ENCODE results near the gene HSF2BP.
"Not testable (repeated sequence)": the region's sequence is repeated elsewhere in the genome, so short reads cannot be mapped to it uniquely, and the experiment has no call there.

The HSF2BP gene

GRCh38 chr21:43596616-43597015 lies 62.7 kb downstream of the HSF2BP start:
- no peak for DNase-seq

GRCh38 chr21:43595769-43596168 lies 63.5 kb downstream of the HSF2BP start:
- not testable (repeated sequence) for DNase-seq

- DNase-seq: no peak
These were observed 66.2 kb downstream of the HSF2BP start for GRCh38 chr21:43593078-43593477.

GRCh38 chr21:43591571-43591970 lies 67.7 kb downstream of the HSF2BP start:
- DNase-seq: no peak

- DNase-seq: no peak
These were observed 69.1 kb downstream of the HSF2BP start for GRCh38 chr21:43590194-43590593.

- no peak for DNase-seq
These were observed 70.3 kb downstream of the HSF2BP start for GRCh38 chr21:43588957-43589356.

- DNase-seq: peak; percentile 94
These were observed 73.3 kb downstream of the HSF2BP start for GRCh38 chr21:43585924-43586413.

GRCh38 chr21:43585514-43585913 lies 73.8 kb downstream of the HSF2BP start:
- no peak for DNase-seq

GRCh38 chr21:43581453-43581852 lies 77.8 kb downstream of the HSF2BP start:
- no peak for DNase-seq

GRCh38 chr21:43578677-43579303 lies 80.5 kb downstream of the HSF2BP start:
- no peak for DNase-seq

- no peak for DNase-seq
These were observed 83.8 kb downstream of the HSF2BP start for GRCh38 chr21:43575473-43575844.

- DNase-seq: no peak
These were observed 84.4 kb downstream of the HSF2BP start for GRCh38 chr21:43574741-43575472.

GRCh38 chr21:43573921-43574320 lies 85.4 kb downstream of the HSF2BP start:
- no peak for DNase-seq

GRCh38 chr21:43572446-43572845 lies 86.8 kb downstream of the HSF2BP start:
- DNase-seq: no peak

- DNase-seq: no peak
These were observed 87.3 kb downstream of the HSF2BP start for GRCh38 chr21:43571976-43572375.

GRCh38 chr21:43570195-43570594 lies 89.1 kb downstream of the HSF2BP start:
- DNase-seq: not testable (repeated sequence)

GRCh38 chr21:43562451-43562850 lies 96.8 kb downstream of the HSF2BP start:
- not testable (repeated sequence) for DNase-seq

- DNase-seq: not testable (repeated sequence)
These were observed 118.7 kb downstream of the HSF2BP start for GRCh38 chr21:43540561-43540960.

GRCh38 chr21:43522495-43523131 lies 136.7 kb downstream of the HSF2BP start:
- not testable (repeated sequence) for DNase-seq

GRCh38 chr21:43517701-43518100 lies 141.6 kb downstream of the HSF2BP start:
- not testable (repeated sequence) for DNase-seq

GRCh38 chr21:43516860-43517627 lies 142.2 kb downstream of the HSF2BP start:
- not testable (repeated sequence) for DNase-seq

GRCh38 chr21:43516295-43516847 lies 142.9 kb downstream of the HSF2BP start:
- not testable (repeated sequence) for DNase-seq

GRCh38 chr21:43514834-43515233 lies 144.5 kb downstream of the HSF2BP start:
- DNase-seq: not testable (repeated sequence)

Data from islet precursor cell (in vitro differentiated cells).